ENCODE results near the gene P2RX5. TPM values are rescaled to one million over a fixed set of nuclear protein-coding genes. Genes with fewer than 3 reads are reported as not detected.
A peak's percentile ranks its signal among the peaks of the same experiment; 100 is the strongest.

P2RX5 gene
- total and polyA plus RNA-seq, 9 donors = 0.15 to 1.1 (median 0.61) TPM

- H3K4me1 ChIP-seq (ENCODE audit: insufficient read depth) = peaks cover 14% of the 10 kb centered on the region
Observed at GRCh38 chr17:3657588-3657869, 38.4 kb downstream of the P2RX5 start.

GRCh38 chr17:3656755-3657587 lies 39.0 kb downstream of the P2RX5 start:
- intact Hi-C loops (cut with DNase I) = no loop called here
- Histone ChIP-seq H3K4me3 (no peak overlapping the region), H3K27me3 (no peaks in the 10 kb centered on the region), H3K36me3 (no peaks in the 10 kb centered on the region), H3K9me3 (no peaks in the 10 kb centered on the region), H3K4me1 (ENCODE audit: insufficient read depth) (peaks cover 14% of the 10 kb centered on the region), H3K27ac (peak overlapping the region in 1 of 2 donors; percentile 87)
- TF ChIP-seq EP300 (IDR thresholded peaks at IDR 0.05) = no peak
- TF ChIP-seq POLR2A (IDR thresholded peaks at IDR 0.05) = no peak
- TF ChIP-seq CTCF (IDR thresholded peaks at IDR 0.05) = no peak
- peak in 1 of 5 donors; percentile 39 for DNase-seq
- 82 to 83% (median 82%) methylated on average over 16 of the region's 16 CpGs for WGBS, 3 donors

More at GRCh38 chr17:3657588-3657869, 38.4 kb downstream of the P2RX5 start:
- Histone ChIP-seq H3K27me3 (no peaks in the 10 kb centered on the region), H3K36me3 (no peaks in the 10 kb centered on the region), H3K9me3 (no peaks in the 10 kb centered on the region), H3K27ac (peak overlapping the region in 1 of 2 donors; percentile 87), H3K4me3 (no peak overlapping the region)
- intact Hi-C loops (cut with DNase I) = no loop called here
- 77 to 83% (median 80%) methylated on average over 7 of the region's 7 CpGs for WGBS, 3 donors
- no peak for DNase-seq
- TF ChIP-seq EP300 (IDR thresholded peaks at IDR 0.05) (no peak), CTCF (IDR thresholded peaks at IDR 0.05) (no peak), POLR2A (IDR thresholded peaks at IDR 0.05) (no peak)

GRCh38 chr17:3656353-3656752 lies 39.6 kb downstream of the P2RX5 start:
- H3K4me3 ChIP-seq = no peak overlapping the region
- no peaks in the 10 kb centered on the region for H3K27me3 ChIP-seq
- no peak for DNase-seq
- 82 to 90% (median 83%) methylated on average over 14 to 15 of the region's 16 CpGs for WGBS, 3 donors
- H3K4me1 ChIP-seq (ENCODE audit: insufficient read depth) = peaks cover 14% of the 10 kb centered on the region
- intact Hi-C loops (cut with DNase I) = no loop called here
- H3K27ac ChIP-seq = no peak overlapping the region
- no peaks in the 10 kb centered on the region for H3K9me3 ChIP-seq
- no peaks in the 10 kb centered on the region for H3K36me3 ChIP-seq
- TF ChIP-seq POLR2A (IDR thresholded peaks at IDR 0.05) (no peak), CTCF (IDR thresholded peaks at IDR 0.05) (no peak), EP300 (IDR thresholded peaks at IDR 0.05) (no peak)

GRCh38 chr17:3655766-3656165 lies 40.2 kb downstream of the P2RX5 start:
- H3K4me1 ChIP-seq (ENCODE audit: insufficient read depth) = peaks cover 14% of the 10 kb centered on the region
- intact Hi-C loops (cut with DNase I) = no loop called here
- DNase-seq = no peak
- H3K27ac ChIP-seq = no peak overlapping the region
- WGBS, 3 donors = 85 to 91% (median 87%) methylated on average over 8 to 11 of the region's 11 CpGs
- no peak overlapping the region for H3K4me3 ChIP-seq
- no peaks in the 10 kb centered on the region for H3K27me3 ChIP-seq
- TF ChIP-seq EP300 (IDR thresholded peaks at IDR 0.05) (no peak), POLR2A (IDR thresholded peaks at IDR 0.05) (no peak), CTCF (IDR thresholded peaks at IDR 0.05) (no peak)
- H3K36me3 ChIP-seq = no peaks in the 10 kb centered on the region
- H3K9me3 ChIP-seq = no peaks in the 10 kb centered on the region

Data from ovary (tissue), 9 donors.